Spleen (tissue), 7 donors: ENCODE results near the gene MIDN.

Experiments used
- POLR2A ChIP-seq, 3 donors: fragments of 450-650 bp; IDR thresholded peaks; one replicate each; pipeline ENCODE4 v1.5.1; 2017; ENCODE audit warnings: antibody characterized with exemption in 3 of 3, mild to moderate bottlenecking in 1 of 3
- POLR2AphosphoS5 ChIP-seq, 3 donors: sonication (generic); formaldehyde crosslinking; IDR thresholded peaks; one replicate each; pipeline ENCODE4 v1.5.1; 2017; ENCODE audit warnings: antibody characterized with exemption in 3 of 3
- TF ChIP-seq, protein P1 (sequence below), 11 experiments: fragments of 200-600 bp in 7 of 11; fragments of 450-650 bp in 4 of 11; sonication (generic) in 4 of 11; IDR thresholded peaks in 8 of 11; conservative IDR thresholded peaks in 3 of 11; 1 replicate in 7 of 11; 2 replicates in 4 of 11; pipeline versions ENCODE4 v1.4.0 to v1.8.0; 2016 to 2021; ENCODE audit warnings: antibody characterized with exemption in 11 of 11, inconsistent platforms in 4 of 11, mild to moderate bottlenecking in 1 of 11
- donor health status: DM: no; HTN: no; CAD: no; lungs with moderate emphysema.
- donor health status: DM: no; HTN: no; CAD: no.
- donor health status: DM: no; HTN: no; CAD: no.

GRCh38 chr19:1234051-1234954 lies 14.1 kb upstream of the MIDN start:
- TF ChIP-seq, protein P1, sequence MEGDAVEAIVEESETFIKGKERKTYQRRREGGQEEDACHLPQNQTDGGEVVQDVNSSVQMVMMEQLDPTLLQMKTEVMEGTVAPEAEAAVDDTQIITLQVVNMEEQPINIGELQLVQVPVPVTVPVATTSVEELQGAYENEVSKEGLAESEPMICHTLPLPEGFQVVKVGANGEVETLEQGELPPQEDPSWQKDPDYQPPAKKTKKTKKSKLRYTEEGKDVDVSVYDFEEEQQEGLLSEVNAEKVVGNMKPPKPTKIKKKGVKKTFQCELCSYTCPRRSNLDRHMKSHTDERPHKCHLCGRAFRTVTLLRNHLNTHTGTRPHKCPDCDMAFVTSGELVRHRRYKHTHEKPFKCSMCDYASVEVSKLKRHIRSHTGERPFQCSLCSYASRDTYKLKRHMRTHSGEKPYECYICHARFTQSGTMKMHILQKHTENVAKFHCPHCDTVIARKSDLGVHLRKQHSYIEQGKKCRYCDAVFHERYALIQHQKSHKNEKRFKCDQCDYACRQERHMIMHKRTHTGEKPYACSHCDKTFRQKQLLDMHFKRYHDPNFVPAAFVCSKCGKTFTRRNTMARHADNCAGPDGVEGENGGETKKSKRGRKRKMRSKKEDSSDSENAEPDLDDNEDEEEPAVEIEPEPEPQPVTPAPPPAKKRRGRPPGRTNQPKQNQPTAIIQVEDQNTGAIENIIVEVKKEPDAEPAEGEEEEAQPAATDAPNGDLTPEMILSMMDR (IDR thresholded peaks at IDR 0.05 in 8 of 11, conservative IDR thresholded peaks at IDR 0.05 in 3 of 11): no peak
- TF ChIP-seq POLR2AphosphoS5 (IDR thresholded peaks at IDR 0.05) (no peak), POLR2A (IDR thresholded peaks at IDR 0.05) (no peak)
